Immature natural killer cell (primary cell): ENCODE results near the gene EEA1. TPM values are rescaled to one million over a fixed set of nuclear protein-coding genes. Genes with fewer than 3 reads are reported as not detected.
"Not testable (repeated sequence)": the region's sequence is repeated elsewhere in the genome, so short reads cannot be mapped to it uniquely, and the experiment has no call there.

ENCODE experiments used
- DNase-seq, 3 donors: peaks; one replicate each; pipeline ENCODE4 v3.0.0; 2022; ENCODE audit warnings: mixed read lengths in 1 of 3
- H3K27ac Mint-ChIP-seq, 6 donors: one replicate each; pipeline ENCODE4 v1.8.0; 2020; ENCODE audit warnings: mixed read lengths in 6 of 6, mild to moderate bottlenecking in 5 of 6, inconsistent platforms in 4 of 6, moderate library complexity in 3 of 6
- H3K27me3 Mint-ChIP-seq, 3 donors: one replicate each; pipeline ENCODE4 v1.8.0; 2020 to 2021; ENCODE audit warnings: low read depth in 3 of 3, mild to moderate bottlenecking in 3 of 3, mixed read lengths in 3 of 3, moderate library complexity in 3 of 3, inconsistent platforms in 1 of 3
- H3K36me3 Mint-ChIP-seq, 3 donors: one replicate each; pipeline ENCODE4 v1.8.0; 2020; ENCODE audit warnings: mixed read lengths in 3 of 3, inconsistent platforms in 2 of 3, mild to moderate bottlenecking in 2 of 3
- H3K4me1 Mint-ChIP-seq, 2 donors: one replicate each; pipeline ENCODE4 v1.8.0; 2020; ENCODE audit warnings: inconsistent platforms in 2 of 2, mild to moderate bottlenecking in 2 of 2, mixed read lengths in 2 of 2, moderate library complexity in 1 of 2
- H3K4me3 Mint-ChIP-seq, 5 donors: one replicate each; pipeline ENCODE4 v1.8.0; 2020; ENCODE audit warnings: mild to moderate bottlenecking in 5 of 5, mixed read lengths in 5 of 5, inconsistent platforms in 3 of 5, moderate library complexity in 3 of 5
- H3K9me3 Mint-ChIP-seq, 6 donors: one replicate each; pipeline ENCODE4 v1.8.0; 2020; ENCODE audit warnings: mild to moderate bottlenecking in 6 of 6, mixed read lengths in 6 of 6, inconsistent platforms in 4 of 6, moderate library complexity in 3 of 6
- polyA plus RNA-seq, 3 donors: library from polyadenylated mRNA; unstranded; fragments of 300-500 nt; fragmentation: Illumina TruSeq; gene quantifications; one replicate each; pipeline ENCODE4 v1.2.3, GENCODE V29; 2021

The EEA1 gene
- polyA plus RNA-seq, 3 donors from 2014 or later, result 1.8 to 12.5 (median 3.5) TPM

DNA sequence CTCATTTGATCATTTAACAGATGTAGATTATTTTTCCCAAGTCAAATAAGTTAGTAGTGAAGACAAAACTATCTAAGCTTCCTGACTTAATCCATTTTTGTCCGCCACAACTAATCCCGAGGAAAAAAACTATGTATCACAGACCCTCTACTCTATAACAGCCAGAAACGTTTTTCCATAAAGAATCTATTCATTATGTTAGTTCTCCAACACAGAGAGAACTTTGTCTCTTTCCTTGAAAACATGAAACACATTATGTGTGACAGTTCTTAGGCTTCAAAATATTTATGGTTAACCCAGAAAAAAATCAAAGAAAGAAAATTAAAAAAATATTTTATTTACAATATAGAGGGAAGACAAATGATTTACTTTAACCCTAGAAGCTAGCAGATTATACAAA is 126.2 kb downstream of the EEA1 start:
- H3K4me1 Mint-ChIP-seq, result no peaks in the 10 kb centered on the region
- H3K27me3 Mint-ChIP-seq, result no peaks in the 10 kb centered on the region
- H3K9me3 Mint-ChIP-seq, result no peaks in the 10 kb centered on the region
- H3K27ac Mint-ChIP-seq, result no peak overlapping the region
- peaks cover 34 to 50% (median 40%) of the 10 kb centered on the region in 3 donors for H3K36me3 Mint-ChIP-seq
- H3K4me3 Mint-ChIP-seq, result no peak overlapping the region
- no peak for DNase-seq

DNA sequence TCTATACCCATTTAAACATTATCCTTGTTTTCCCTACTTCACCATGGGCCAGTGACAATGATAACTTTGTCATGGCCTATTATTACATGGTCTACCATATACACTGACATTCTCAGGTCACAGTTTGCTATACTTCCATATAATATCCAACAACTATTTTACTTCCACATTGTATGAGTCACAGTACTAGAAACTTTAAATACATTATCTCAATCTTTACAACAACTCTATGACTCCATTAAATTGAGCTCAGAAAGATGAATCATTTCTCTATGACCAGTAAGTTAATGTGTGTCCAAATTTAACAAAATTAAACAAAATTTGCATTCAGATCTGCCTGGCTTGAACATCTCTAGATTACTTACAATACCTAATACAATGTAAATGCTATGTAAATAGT is 132.4 kb downstream of the EEA1 start:
- H3K4me1 Mint-ChIP-seq, result peaks cover 0 to 4% of the 10 kb centered on the region in 2 donors
- H3K9me3 Mint-ChIP-seq, result peaks cover 0 to 7% (median 2%) of the 10 kb centered on the region in 6 donors
- H3K27ac Mint-ChIP-seq, result no peak overlapping the region
- H3K36me3 Mint-ChIP-seq, result peaks cover 32 to 47% (median 37%) of the 10 kb centered on the region in 3 donors
- no peak for DNase-seq
- no peaks in the 10 kb centered on the region for H3K27me3 Mint-ChIP-seq
- no peak overlapping the region for H3K4me3 Mint-ChIP-seq

DNA sequence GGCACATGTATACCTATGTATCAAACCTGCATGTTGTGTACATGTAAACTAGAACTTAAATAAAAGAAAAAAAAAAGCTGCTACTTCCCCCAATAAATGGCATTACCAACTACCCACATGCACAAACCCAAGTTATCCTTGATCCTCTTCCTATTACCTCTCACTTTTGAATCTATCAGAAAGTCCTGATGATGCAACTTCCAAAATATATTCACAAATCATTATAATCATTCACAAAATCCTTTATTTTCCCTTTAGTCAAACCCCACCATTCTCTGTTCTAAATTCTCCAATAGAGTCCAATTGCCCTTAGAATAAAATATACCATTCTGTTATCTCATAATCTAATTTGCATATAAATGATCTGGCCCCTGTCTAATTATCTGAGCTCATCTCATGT is 134.3 kb downstream of the EEA1 start:
- Mint-ChIP-seq H3K9me3 (peaks cover 0 to 12% (median 6%) of the 10 kb centered on the region in 6 donors), H3K27ac (no peak overlapping the region), H3K4me1 (peaks cover 5 to 8% of the 10 kb centered on the region in 2 donors), H3K27me3 (no peaks in the 10 kb centered on the region), H3K4me3 (no peak overlapping the region), H3K36me3 (peaks cover 35 to 52% (median 45%) of the 10 kb centered on the region in 3 donors)
- no peak for DNase-seq

DNA sequence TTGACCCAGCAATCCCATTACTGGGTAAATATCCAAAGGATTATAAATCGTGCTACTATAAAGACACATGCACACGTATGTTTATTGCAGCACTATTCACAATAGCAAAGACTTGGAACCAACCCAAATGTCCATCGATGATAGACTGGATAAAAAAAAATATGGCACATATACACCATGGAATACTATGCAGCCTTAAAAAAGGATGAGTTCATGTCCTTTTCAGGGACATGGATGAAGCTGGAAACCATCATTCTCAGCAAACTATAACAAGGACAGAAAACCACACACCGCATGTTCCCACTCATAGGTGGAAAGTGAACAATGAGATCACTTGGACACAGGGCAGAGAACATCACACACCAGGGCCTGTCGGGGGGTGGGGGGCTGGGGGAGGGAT is 134.7 kb downstream of the EEA1 start:
- peaks cover 0 to 12% (median 6%) of the 10 kb centered on the region in 6 donors for H3K9me3 Mint-ChIP-seq
- H3K27ac Mint-ChIP-seq, DNase-seq, H3K4me3 Mint-ChIP-seq, H3K27me3 Mint-ChIP-seq: not testable (repeated sequence)
- peaks cover 10 to 13% of the 10 kb centered on the region in 2 donors for H3K4me1 Mint-ChIP-seq
- peaks cover 35 to 52% (median 46%) of the 10 kb centered on the region in 3 donors for H3K36me3 Mint-ChIP-seq

DNA sequence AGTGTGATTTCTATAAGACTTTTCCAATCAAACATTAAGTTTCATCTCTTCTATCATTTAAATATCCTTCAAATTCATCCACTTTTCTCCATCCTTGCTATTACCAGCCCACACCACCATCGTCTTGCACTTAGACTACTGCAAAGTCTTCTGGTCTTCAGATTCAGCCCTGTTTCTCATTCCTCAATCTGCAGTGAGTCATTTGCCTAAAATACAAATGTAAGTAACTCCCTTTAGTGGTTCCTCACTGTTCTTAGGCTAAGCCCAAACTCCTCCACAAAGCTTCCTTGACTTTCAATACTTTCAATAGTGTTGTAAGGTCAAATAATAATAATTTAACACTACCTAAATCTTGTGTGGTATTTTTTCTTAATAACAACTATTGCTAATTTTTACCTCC is 143.1 kb downstream of the EEA1 start:
- Mint-ChIP-seq H3K9me3 (peaks cover 0 to 5% (median 1%) of the 10 kb centered on the region in 6 donors), H3K27me3 (no peaks in the 10 kb centered on the region), H3K4me1 (peaks cover 9 to 14% of the 10 kb centered on the region in 2 donors), H3K27ac (no peak overlapping the region), H3K36me3 (peaks cover 10 to 12% (median 11%) of the 10 kb centered on the region in 3 donors), H3K4me3 (no peak overlapping the region)
- no peak for DNase-seq

DNA sequence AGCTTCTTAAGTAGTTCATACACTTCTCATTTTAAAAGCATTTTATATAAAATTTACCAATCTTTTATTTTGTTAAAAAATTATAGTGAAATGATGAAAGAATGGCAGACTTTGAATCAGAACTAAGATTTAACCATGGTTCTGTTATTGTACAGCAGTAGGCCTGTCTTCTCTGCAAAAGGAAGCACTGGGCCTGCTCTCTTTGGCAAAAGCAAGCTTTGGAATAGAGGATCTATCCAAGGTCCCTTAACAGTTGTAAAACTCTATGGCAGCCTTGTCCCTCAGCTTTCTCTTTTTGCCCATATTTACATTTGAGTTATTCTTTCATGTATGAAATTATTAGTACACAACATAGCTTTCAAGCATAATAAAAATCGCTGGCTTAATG is 143.5 kb downstream of the EEA1 start:
- peaks cover 9 to 13% of the 10 kb centered on the region in 2 donors for H3K4me1 Mint-ChIP-seq
- H3K27ac Mint-ChIP-seq, result no peak overlapping the region
- H3K27me3 Mint-ChIP-seq, result no peaks in the 10 kb centered on the region
- peaks cover 7 to 9% (median 9%) of the 10 kb centered on the region in 3 donors for H3K36me3 Mint-ChIP-seq
- H3K4me3 Mint-ChIP-seq, result no peak overlapping the region
- H3K9me3 Mint-ChIP-seq, result peaks cover 0 to 3% (median under 1%) of the 10 kb centered on the region in 6 donors
- DNase-seq, result no peak

DNA sequence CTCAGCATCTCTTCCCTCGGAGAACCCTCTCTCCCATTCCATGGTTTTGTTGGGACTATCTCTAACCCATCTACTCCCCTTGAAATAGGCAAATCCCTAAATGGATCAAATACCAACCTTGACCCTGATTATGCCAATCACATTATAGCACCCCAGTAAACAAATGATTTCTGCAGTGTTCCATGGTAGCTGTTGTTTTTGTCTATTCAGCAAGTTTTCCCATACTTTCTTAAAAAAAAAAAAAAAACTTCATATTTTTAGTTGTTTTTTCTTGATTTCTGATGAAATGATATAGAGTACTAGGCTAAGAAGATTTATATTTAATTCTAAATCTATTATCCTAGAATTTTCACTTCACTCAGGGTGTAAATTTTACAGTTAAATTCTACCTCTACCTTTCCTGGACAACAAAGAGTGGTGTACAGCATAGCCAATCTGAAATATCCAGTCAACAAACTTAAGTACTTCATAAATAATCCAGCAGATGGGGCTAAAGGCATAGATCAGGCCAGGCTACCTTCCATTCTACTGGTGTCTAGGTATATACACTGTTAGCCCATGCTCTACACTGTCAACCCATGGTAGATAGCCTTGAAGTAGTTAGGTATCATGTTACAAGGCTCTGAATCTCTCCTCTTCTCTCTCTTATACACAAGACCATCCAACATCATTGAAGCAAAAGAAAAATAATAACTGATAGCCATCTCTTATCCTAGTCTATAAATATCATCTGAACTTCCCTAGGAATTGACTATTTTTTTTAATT is 144.1 kb downstream of the EEA1 start:
- peaks cover 3 to 5% (median 3%) of the 10 kb centered on the region in 3 donors for H3K36me3 Mint-ChIP-seq
- H3K27me3 Mint-ChIP-seq, result no peaks in the 10 kb centered on the region
- no peak overlapping the region for H3K27ac Mint-ChIP-seq
- H3K4me3 Mint-ChIP-seq, result no peak overlapping the region
- peak; percentile 36 to 60 (median 42) for DNase-seq
- peaks cover 8 to 9% of the 10 kb centered on the region in 2 donors for H3K4me1 Mint-ChIP-seq
- H3K9me3 Mint-ChIP-seq, result no peaks in the 10 kb centered on the region

DNA sequence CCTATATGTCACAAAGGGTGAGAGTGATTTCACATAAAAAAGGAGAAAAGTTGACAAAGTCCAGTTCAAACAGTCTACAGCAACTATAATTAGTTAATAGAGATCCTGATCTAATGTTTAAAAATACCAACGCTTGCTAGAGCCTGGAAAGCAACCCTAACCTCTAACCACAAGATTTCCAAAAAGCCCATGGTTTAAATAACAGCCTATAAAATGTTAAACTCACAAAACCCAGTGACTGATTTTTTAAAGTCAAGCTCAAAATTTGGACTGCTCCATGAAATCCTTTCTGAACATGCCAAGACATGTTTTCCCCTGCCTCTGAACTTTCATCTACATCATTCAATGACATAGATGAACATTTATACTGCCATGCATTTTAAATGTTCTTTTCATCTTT is 144.7 kb downstream of the EEA1 start:
- Mint-ChIP-seq H3K36me3 (peaks cover 0 to 6% (median 3%) of the 10 kb centered on the region in 3 donors), H3K9me3 (no peaks in the 10 kb centered on the region), H3K27ac (no peak overlapping the region), H3K27me3 (no peaks in the 10 kb centered on the region), H3K4me3 (no peak overlapping the region), H3K4me1 (peaks cover 1 to 3% of the 10 kb centered on the region in 2 donors)
- DNase-seq, result no peak

DNA sequence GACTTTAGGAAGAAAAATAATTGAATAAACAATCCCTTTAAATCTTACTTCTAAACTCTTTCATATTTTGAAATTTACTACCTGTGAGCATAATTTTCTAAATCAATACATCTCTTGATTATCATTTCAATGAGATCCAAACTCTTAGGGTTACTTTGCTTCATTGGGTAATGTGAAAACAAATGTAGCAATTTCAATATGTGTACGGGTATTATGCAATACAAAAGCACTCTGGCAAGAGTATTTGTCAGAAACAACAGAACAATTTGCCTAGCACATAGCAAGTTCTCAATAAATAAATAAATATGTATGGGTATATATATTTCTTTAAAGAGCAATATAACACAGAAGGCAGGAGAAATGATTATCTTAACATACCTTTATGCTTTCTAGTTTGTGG is 149.2 kb downstream of the EEA1 start:
- Mint-ChIP-seq H3K27me3 (peaks cover 0 to 2% (median 1%) of the 10 kb centered on the region in 3 donors), H3K36me3 (peaks cover 32 to 37% (median 33%) of the 10 kb centered on the region in 3 donors)

DNA sequence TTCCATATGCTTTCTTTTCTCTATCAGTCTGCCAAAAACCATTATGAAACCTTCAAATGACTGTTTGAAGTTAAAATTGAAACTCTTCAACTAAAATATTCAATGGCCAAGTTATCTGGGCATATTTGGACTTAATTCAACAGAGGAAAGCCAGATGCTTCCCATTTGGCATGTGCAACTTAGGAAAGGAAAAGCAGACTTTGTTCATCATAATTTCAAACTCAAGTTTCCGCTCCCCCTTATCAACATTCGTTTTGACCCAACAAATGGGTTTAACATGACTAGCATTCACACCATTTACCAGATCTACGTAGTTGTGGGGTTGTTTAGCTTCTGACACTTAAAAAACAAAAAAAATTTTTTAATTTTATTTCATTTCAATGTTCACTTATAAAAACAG is 150.6 kb downstream of the EEA1 start:
- peaks cover 0 to 2% (median 1%) of the 10 kb centered on the region in 3 donors for H3K27me3 Mint-ChIP-seq
- no peak overlapping the region for H3K4me3 Mint-ChIP-seq
- no peak for DNase-seq
- H3K4me1 Mint-ChIP-seq, result no peaks in the 10 kb centered on the region
- no peaks in the 10 kb centered on the region for H3K9me3 Mint-ChIP-seq
- peaks cover 32 to 38% (median 38%) of the 10 kb centered on the region in 3 donors for H3K36me3 Mint-ChIP-seq
- H3K27ac Mint-ChIP-seq, result no peak overlapping the region

More for the DNA sequence above, 149.2 kb downstream of the EEA1 start:
- H3K4me3 Mint-ChIP-seq, result no peak overlapping the region
- no peak for DNase-seq
- H3K27ac Mint-ChIP-seq, result no peak overlapping the region
- H3K9me3 Mint-ChIP-seq, result no peaks in the 10 kb centered on the region
- no peaks in the 10 kb centered on the region for H3K4me1 Mint-ChIP-seq

DNA sequence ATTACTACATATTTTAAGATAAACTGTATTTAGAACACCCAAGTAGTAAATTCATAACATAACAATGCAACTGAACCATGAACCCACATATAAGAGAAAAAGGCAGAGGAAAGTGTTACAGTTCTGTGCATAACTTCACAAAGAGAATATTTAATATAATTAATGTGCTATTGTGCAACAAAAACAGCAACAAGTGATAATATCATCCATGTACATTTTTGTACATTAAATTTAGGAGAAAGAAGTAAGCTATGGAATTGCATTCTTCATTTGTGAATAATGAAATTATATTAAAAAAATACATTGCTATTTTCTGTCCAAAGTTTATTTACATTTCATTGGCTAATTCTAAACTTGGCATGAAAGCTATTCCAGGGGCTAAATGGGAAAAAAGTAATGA is 153.7 kb downstream of the EEA1 start:
- Mint-ChIP-seq H3K27ac (no peak overlapping the region), H3K4me3 (no peak overlapping the region)

DNA sequence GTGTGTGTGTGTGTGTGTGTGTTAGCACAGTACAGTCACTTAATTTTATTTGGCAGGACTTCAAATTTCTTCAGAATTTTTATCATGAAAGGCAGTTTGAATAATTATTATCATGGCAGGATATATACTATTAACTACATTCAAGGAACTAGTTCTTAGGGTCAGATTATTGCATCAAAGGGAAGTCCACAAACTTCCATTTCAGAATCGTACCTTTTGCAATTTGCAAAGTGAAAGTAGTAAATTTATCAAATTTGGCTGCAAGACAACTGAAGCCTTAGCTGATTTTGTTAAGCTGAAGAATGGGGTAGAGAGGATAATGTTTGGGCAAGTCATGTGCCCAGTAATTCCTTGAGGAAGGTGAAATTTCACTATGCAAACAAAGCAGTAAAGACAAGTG is 158.1 kb downstream of the EEA1 start:
- Mint-ChIP-seq H3K4me1 (peaks cover 15 to 38% of the 10 kb centered on the region in 2 donors), H3K27ac (peak overlapping the region in 1 of 6 donors; percentile 60), H3K4me3 (no peak overlapping the region), H3K36me3 (peaks cover 7 to 24% (median 10%) of the 10 kb centered on the region in 3 donors), H3K9me3 (no peaks in the 10 kb centered on the region), H3K27me3 (no peaks in the 10 kb centered on the region)
- DNase-seq, result no peak

More for the DNA sequence above, 153.7 kb downstream of the EEA1 start:
- DNase-seq, result no peak
- H3K4me1 Mint-ChIP-seq, result peaks cover 1 to 10% of the 10 kb centered on the region in 2 donors
- H3K27me3 Mint-ChIP-seq, result peaks cover 0 to 2% (median 1%) of the 10 kb centered on the region in 3 donors
- peaks cover 34 to 51% (median 36%) of the 10 kb centered on the region in 3 donors for H3K36me3 Mint-ChIP-seq
- no peaks in the 10 kb centered on the region for H3K9me3 Mint-ChIP-seq

DNA sequence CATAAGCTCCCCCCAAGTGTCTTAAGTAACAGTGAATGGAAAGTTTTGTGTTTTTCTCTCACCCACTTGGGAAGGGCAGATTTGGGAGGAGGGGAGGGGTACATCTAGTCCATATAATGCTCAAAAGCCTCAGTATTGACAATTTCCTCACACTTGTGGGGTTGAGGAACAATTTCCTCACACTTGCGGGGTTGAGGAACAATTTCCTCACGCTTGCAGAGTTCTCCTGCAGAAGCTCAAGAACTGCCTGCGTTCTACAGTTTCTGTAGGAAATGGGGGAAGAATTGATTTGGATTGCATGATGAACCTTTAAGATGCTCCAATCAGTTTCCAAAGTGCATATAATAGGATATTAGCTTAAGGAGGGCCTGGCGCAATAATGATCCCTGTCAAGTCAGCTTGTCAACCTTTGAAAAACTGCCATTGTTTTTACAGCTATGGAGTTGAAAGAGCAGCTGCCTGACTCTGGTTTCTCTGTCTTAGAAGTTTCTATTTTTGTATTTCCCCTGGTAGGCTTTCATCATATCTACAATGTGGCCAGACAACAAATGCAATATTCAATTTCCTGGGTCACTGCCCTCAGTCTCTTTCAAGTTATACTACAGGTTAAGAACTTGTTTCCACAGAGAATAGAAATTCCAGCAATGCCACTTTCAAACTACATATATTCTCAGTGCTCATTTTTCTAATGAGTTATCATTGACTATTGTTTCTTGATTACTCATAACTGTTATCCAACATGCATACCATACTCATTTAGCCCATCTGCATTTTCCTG is 159.8 kb downstream of the EEA1 start:
- H3K9me3 Mint-ChIP-seq, result no peaks in the 10 kb centered on the region
- peaks cover 3 to 17% (median 5%) of the 10 kb centered on the region in 3 donors for H3K36me3 Mint-ChIP-seq
- peaks cover 17 to 38% of the 10 kb centered on the region in 2 donors for H3K4me1 Mint-ChIP-seq
- no peaks in the 10 kb centered on the region for H3K27me3 Mint-ChIP-seq
- peak overlapping the region in 2 of 6 donors; percentile 22 to 36 for H3K27ac Mint-ChIP-seq
- DNase-seq, result no peak
- H3K4me3 Mint-ChIP-seq, result peak overlapping the region in 4 of 5 donors; percentile 6 to 64 (median 22)

DNA sequence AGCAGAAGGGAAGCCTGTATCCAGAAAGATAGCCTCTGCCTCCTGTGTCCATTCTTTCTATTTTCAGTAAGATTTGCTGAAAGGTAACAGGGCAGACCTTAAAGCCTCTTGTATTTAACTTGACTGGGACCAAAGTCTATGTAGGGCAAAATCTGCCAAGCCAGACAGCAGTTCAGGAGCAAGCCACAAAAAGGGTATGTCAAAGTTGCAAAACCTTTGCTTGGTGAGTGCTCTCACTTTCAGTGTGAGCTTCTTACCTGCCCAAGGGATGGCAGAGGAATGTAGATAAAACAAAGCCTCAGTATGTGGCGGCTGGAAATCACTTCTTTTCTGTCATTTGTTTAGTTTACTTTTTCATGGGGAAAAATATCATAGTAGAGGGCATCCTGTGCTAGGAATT is 163.2 kb downstream of the EEA1 start:
- no peak for DNase-seq
- H3K27me3 Mint-ChIP-seq, result peaks cover 0 to 8% (median 7%) of the 10 kb centered on the region in 3 donors
- H3K27ac Mint-ChIP-seq, result no peak overlapping the region
- no peak overlapping the region for H3K4me3 Mint-ChIP-seq
- H3K9me3 Mint-ChIP-seq, result no peaks in the 10 kb centered on the region
- H3K4me1 Mint-ChIP-seq, result peaks cover 16 to 32% of the 10 kb centered on the region in 2 donors
- peaks cover 0 to under 1% (median under 1%) of the 10 kb centered on the region in 3 donors for H3K36me3 Mint-ChIP-seq
